ENCODE data around the gene KCND1. TPM values are rescaled to one million over a fixed set of nuclear protein-coding genes. Genes with fewer than 3 reads are reported as not detected.

Gene KCND1
- 10 to 100 TPM in 1 of 2 donors, 1 to 10 TPM in 1; 7.2 to 16.8 TPM for total RNA-seq

- Mint-ChIP-seq H3K4me1 (peaks cover 14% of the 10 kb centered on the region), H3K9me3 (no peaks in the 10 kb centered on the region), H3K27me3 (no peaks in the 10 kb centered on the region), H3K36me3 (ENCODE audit: low read depth) (peaks cover 26% of the 10 kb centered on the region), H3K4me3 (peak within 1 kb of the TSS; percentile 0), H3K27ac (peak within 1 kb of the TSS; percentile 58)
- peak; percentile 37 for ATAC-seq (replicated peaks)
Observed at GRCh38 chrX:48971249-48972219, at the start of gene KCND1. Gene KCND1, minus strand, starts transcription at chrX:48971844. Its CDS starts 1,573 bp downstream, at chrX:48970271.

GRCh38 chrX:49019599-49020249, 48.1 kb upstream of the KCND1 start:
- Mint-ChIP-seq H3K9me3 (no peaks in the 10 kb centered on the region), H3K4me1 (no peaks in the 10 kb centered on the region), H3K4me3 (no peak overlapping the region), H3K27me3 (no peaks in the 10 kb centered on the region), H3K36me3 (ENCODE audit: low read depth) (peaks cover 6% of the 10 kb centered on the region), H3K27ac (no peak overlapping the region)
- ATAC-seq (replicated peaks) = no peak

GRCh38 chrX:49019050-49019449, 47.4 kb upstream of the KCND1 start:
- peak; percentile 39 for ATAC-seq (replicated peaks)
- H3K27me3 Mint-ChIP-seq = no peaks in the 10 kb centered on the region
- H3K4me3 Mint-ChIP-seq = no peak overlapping the region
- H3K27ac Mint-ChIP-seq = no peak overlapping the region
- no peaks in the 10 kb centered on the region for H3K36me3 Mint-ChIP-seq (ENCODE audit: low read depth)
- no peaks in the 10 kb centered on the region for H3K9me3 Mint-ChIP-seq
- H3K4me1 Mint-ChIP-seq = no peaks in the 10 kb centered on the region

GRCh38 chrX:49003696-49004095, 32.1 kb upstream of the KCND1 start:
- Mint-ChIP-seq H3K27me3 (no peaks in the 10 kb centered on the region), H3K36me3 (ENCODE audit: low read depth) (peaks cover 29% of the 10 kb centered on the region), H3K4me1 (peaks cover 7% of the 10 kb centered on the region), H3K27ac (peak overlapping the region; percentile 70), H3K4me3 (peak overlapping the region; percentile 94), H3K9me3 (no peaks in the 10 kb centered on the region)
- ATAC-seq (replicated peaks) = no peak

GRCh38 chrX:49002091-49002935, 30.7 kb upstream of the KCND1 start, which contains the start of gene GRIPAP1:
Gene GRIPAP1, minus strand, starts transcription at chrX:49002264. Its CDS starts 35 bp downstream, at chrX:49002229.
- Mint-ChIP-seq H3K4me1 (peaks cover 20% of the 10 kb centered on the region), H3K9me3 (no peaks in the 10 kb centered on the region), H3K27ac (peak within 1 kb of the TSS; percentile 97), H3K27me3 (no peaks in the 10 kb centered on the region), H3K4me3 (peak within 1 kb of the TSS; percentile 94), H3K36me3 (ENCODE audit: low read depth) (peaks cover 43% of the 10 kb centered on the region)
- ATAC-seq (replicated peaks) = peak; percentile 77

- Mint-ChIP-seq H3K27ac (peak overlapping the region; percentile 97), H3K27me3 (no peaks in the 10 kb centered on the region), H3K9me3 (no peaks in the 10 kb centered on the region), H3K4me1 (peaks cover 24% of the 10 kb centered on the region), H3K36me3 (ENCODE audit: low read depth) (peaks cover 50% of the 10 kb centered on the region), H3K4me3 (peak overlapping the region; percentile 94)
- ATAC-seq (replicated peaks) = peak; percentile 58
Observed at GRCh38 chrX:49001521-49002090, 30.0 kb upstream of the KCND1 start.

- Mint-ChIP-seq H3K9me3 (no peaks in the 10 kb centered on the region), H3K4me3 (peak overlapping the region; percentile 94), H3K4me1 (peaks cover 24% of the 10 kb centered on the region), H3K27me3 (no peaks in the 10 kb centered on the region), H3K36me3 (ENCODE audit: low read depth) (peaks cover 59% of the 10 kb centered on the region), H3K27ac (peak overlapping the region; percentile 97)
- ATAC-seq (replicated peaks) = no peak
Observed at GRCh38 chrX:49000636-49001035, 29.0 kb upstream of the KCND1 start.

- H3K27me3 Mint-ChIP-seq = no peaks in the 10 kb centered on the region
- H3K27ac Mint-ChIP-seq = peak overlapping the region; percentile 67
- peaks cover 24% of the 10 kb centered on the region for H3K4me1 Mint-ChIP-seq
- no peak for ATAC-seq (replicated peaks)
- H3K4me3 Mint-ChIP-seq = peak overlapping the region; percentile 62
- peaks cover 73% of the 10 kb centered on the region for H3K36me3 Mint-ChIP-seq (ENCODE audit: low read depth)
- no peaks in the 10 kb centered on the region for H3K9me3 Mint-ChIP-seq
Observed at GRCh38 chrX:48999030-48999429, 27.4 kb upstream of the KCND1 start.

- Mint-ChIP-seq H3K4me1 (peaks cover 24% of the 10 kb centered on the region), H3K4me3 (peak overlapping the region; percentile 62), H3K27ac (peak overlapping the region; percentile 67), H3K9me3 (no peaks in the 10 kb centered on the region), H3K36me3 (ENCODE audit: low read depth) (peaks cover 79% of the 10 kb centered on the region), H3K27me3 (no peaks in the 10 kb centered on the region)
- no peak for ATAC-seq (replicated peaks)
Observed at GRCh38 chrX:48998391-48998790, 26.7 kb upstream of the KCND1 start.

GRCh38 chrX:48997865-48998264, 26.2 kb upstream of the KCND1 start:
- no peak for ATAC-seq (replicated peaks)
- peaks cover 24% of the 10 kb centered on the region for H3K4me1 Mint-ChIP-seq
- no peaks in the 10 kb centered on the region for H3K9me3 Mint-ChIP-seq
- H3K36me3 Mint-ChIP-seq (ENCODE audit: low read depth) = peaks cover 84% of the 10 kb centered on the region
- peak overlapping the region; percentile 62 for H3K4me3 Mint-ChIP-seq
- H3K27ac Mint-ChIP-seq = peak overlapping the region; percentile 82
- no peaks in the 10 kb centered on the region for H3K27me3 Mint-ChIP-seq

GRCh38 chrX:48997455-48997854, 25.8 kb upstream of the KCND1 start:
- no peaks in the 10 kb centered on the region for H3K27me3 Mint-ChIP-seq
- H3K4me3 Mint-ChIP-seq = peak overlapping the region; percentile 62
- peaks cover 24% of the 10 kb centered on the region for H3K4me1 Mint-ChIP-seq
- H3K36me3 Mint-ChIP-seq (ENCODE audit: low read depth) = peaks cover 88% of the 10 kb centered on the region
- peak overlapping the region; percentile 82 for H3K27ac Mint-ChIP-seq
- ATAC-seq (replicated peaks) = no peak
- H3K9me3 Mint-ChIP-seq = no peaks in the 10 kb centered on the region

- Mint-ChIP-seq H3K27ac (peak overlapping the region; percentile 82), H3K36me3 (ENCODE audit: low read depth) (peaks cover 88% of the 10 kb centered on the region), H3K4me3 (peak overlapping the region; percentile 62), H3K9me3 (no peaks in the 10 kb centered on the region), H3K4me1 (peaks cover 24% of the 10 kb centered on the region), H3K27me3 (no peaks in the 10 kb centered on the region)
- ATAC-seq (replicated peaks) = no peak
Observed at GRCh38 chrX:48996969-48997368, 25.3 kb upstream of the KCND1 start.

GRCh38 chrX:48992341-48992740, 20.7 kb upstream of the KCND1 start:
- H3K36me3 Mint-ChIP-seq (ENCODE audit: low read depth) = peaks cover 89% of the 10 kb centered on the region
- peak overlapping the region; percentile 43 for H3K27ac Mint-ChIP-seq

GRCh38 chrX:48989483-48989882, 17.8 kb upstream of the KCND1 start:
- no peaks in the 10 kb centered on the region for H3K9me3 Mint-ChIP-seq
- no peak for ATAC-seq (replicated peaks)
- no peak overlapping the region for H3K27ac Mint-ChIP-seq

More at GRCh38 chrX:48992341-48992740, 20.7 kb upstream of the KCND1 start:
- H3K27me3 Mint-ChIP-seq = no peaks in the 10 kb centered on the region
- no peak overlapping the region for H3K4me3 Mint-ChIP-seq
- ATAC-seq (replicated peaks) = no peak
- H3K9me3 Mint-ChIP-seq = no peaks in the 10 kb centered on the region
- H3K4me1 Mint-ChIP-seq = peaks cover 4% of the 10 kb centered on the region

More at GRCh38 chrX:48989483-48989882, 17.8 kb upstream of the KCND1 start:
- no peak overlapping the region for H3K4me3 Mint-ChIP-seq
- no peaks in the 10 kb centered on the region for H3K4me1 Mint-ChIP-seq
- no peaks in the 10 kb centered on the region for H3K27me3 Mint-ChIP-seq
- H3K36me3 Mint-ChIP-seq (ENCODE audit: low read depth) = peaks cover 73% of the 10 kb centered on the region

Measured in activated T-helper 17 cell treated with anti-CD3 and anti-CD28 coated beads, Interleukin-2, amount 50 U/mL, for 72 hours (primary cell).